Measurements from ENCODE around the gene ATP13A3.

The ATP13A3 gene

GRCh38 chr3:194367992-194368841, 118.6 kb downstream of the ATP13A3 start:
- no peak for DNase-seq

- no peak for DNase-seq
Observed at GRCh38 chr3:194365978-194366490, 120.8 kb downstream of the ATP13A3 start.

GRCh38 chr3:194365526-194365925, 121.3 kb downstream of the ATP13A3 start:
- DNase-seq = no peak

- DNase-seq = no peak
Observed at GRCh38 chr3:194364652-194365434, 122.0 kb downstream of the ATP13A3 start.

GRCh38 chr3:194364314-194364651, 122.5 kb downstream of the ATP13A3 start:
- DNase-seq = no peak

- DNase-seq = no peak
Observed at GRCh38 chr3:194360568-194360967, 126.2 kb downstream of the ATP13A3 start.

GRCh38 chr3:194357681-194358080, 129.1 kb downstream of the ATP13A3 start:
- DNase-seq = no peak

- DNase-seq = no peak
Observed at GRCh38 chr3:194355379-194355778, 131.4 kb downstream of the ATP13A3 start.

- DNase-seq = no peak
Observed at GRCh38 chr3:194354315-194354714, 132.5 kb downstream of the ATP13A3 start.
